RWPE1 (cell line): Measurements from ENCODE around the gene SLC25A14.
"Not testable (repeated sequence)": the region's sequence is repeated elsewhere in the genome, so short reads cannot be mapped to it uniquely, and the experiment has no call there.

Source experiments
- CTCF ChIA-PET: fragments of 350-600 bp; sonication (Branson Sonifier 250); formaldehyde crosslinking; extraction: SDS; loops from one replicate; lab custom pipeline; 2021; lab: Yijun Ruan, JAX
- POLR2A ChIA-PET: fragments of 400-600 bp; formaldehyde crosslinking; extraction: SDS; loops from one replicate; lab custom pipeline; 2020; ENCODE audit warnings: antibody characterized with exemption; ENCODE audit not compliant: low non-redundant PET; lab: Yijun Ruan, JAX
- DNase-seq: peaks from one replicate; pipeline ENCODE4 v3.0.0; 2012; ENCODE audit warnings: low spot score
- H3K27ac ChIP-seq: fragments of 450-650 bp; 2 replicates; pipeline ENCODE4 v1.5.1; 2017
- CTCF ChIP-seq: fragments of 450-650 bp; conservative IDR thresholded peaks from 2 replicates; pipeline ENCODE4 v1.5.1; 2017; ENCODE audit warnings: low read depth, mild to moderate bottlenecking

The SLC25A14 gene

GRCh38 chrX:130301405-130301804 is 38.3 kb upstream of the SLC25A14 start:
- no peak overlapping the region for H3K27ac ChIP-seq
- no peak for DNase-seq
- TF ChIP-seq CTCF, result no peak
- CTCF ChIA-PET, result no interaction called here
- POLR2A ChIA-PET, result no interaction called here

- POLR2A ChIA-PET, result no interaction called here
- CTCF ChIA-PET, result no interaction called here
- DNase-seq, result no peak
- TF ChIP-seq CTCF, result no peak
- H3K27ac ChIP-seq, result no peak overlapping the region
Measured at GRCh38 chrX:130301977-130302376, 37.7 kb upstream of the SLC25A14 start.

- DNase-seq, result no peak
- POLR2A ChIA-PET, result no interaction called here
- no peak overlapping the region for H3K27ac ChIP-seq
- TF ChIP-seq CTCF, result no peak
- CTCF ChIA-PET, result no interaction called here
Measured at GRCh38 chrX:130304587-130305368, 34.9 kb upstream of the SLC25A14 start.

- POLR2A ChIA-PET, H3K27ac ChIP-seq, DNase-seq, CTCF ChIA-PET: not testable (repeated sequence)
Measured at GRCh38 chrX:130319886-130320285, 19.8 kb upstream of the SLC25A14 start.

- no peak for TF ChIP-seq CTCF
- H3K27ac ChIP-seq, result no peak overlapping the region
- ChIA-PET CTCF (no interaction called here), POLR2A (no interaction called here)
- DNase-seq, result no peak
Measured at GRCh38 chrX:130321550-130321949, 18.2 kb upstream of the SLC25A14 start.

GRCh38 chrX:130330146-130330545 is 9.6 kb upstream of the SLC25A14 start:
- CTCF ChIA-PET, result interaction anchor here (1.3 kb wide), 1 partner anchor 63 kb away, joined by 4 read pairs; no protein-coding TSS in a partner anchor
- POLR2A ChIA-PET, result no interaction called here
- no peak overlapping the region for H3K27ac ChIP-seq
- peak; percentile 55 for DNase-seq
- no peak for TF ChIP-seq CTCF

- ChIA-PET CTCF (interaction anchor here (0.5 to 1.3 kb wide), 4 partner anchors 9 to 586 kb away, joined by 3 to 5 read pairs (median 4); partner anchors contain the start of genes SLC25A14 and ZNF280C), POLR2A (no interaction called here)
- peak; percentile 76 for TF ChIP-seq CTCF
- H3K27ac ChIP-seq, result no peak overlapping the region
- peak; percentile 33 for DNase-seq
Measured at GRCh38 chrX:130330706-130331105, 9.0 kb upstream of the SLC25A14 start.
